T-helper 1 cell treated with Interleukin-12 subunit alpha and Interleukin-12 subunit beta and Interleukin-4 antibody, amounts not matched to agents 30 μg/mL and 1 μg/mL, for 36 hours (primary cell): ENCODE measurements around the gene SH3PXD2A.

ENCODE experiments used
- H3K27ac Mint-ChIP-seq: one replicate; pipeline ENCODE4 v1.8.0; 2021; ENCODE audit warnings: mild to moderate bottlenecking, mixed read lengths
- H3K27me3 Mint-ChIP-seq: one replicate; pipeline ENCODE4 v1.8.0; 2021; ENCODE audit warnings: low read depth, mixed read lengths
- H3K36me3 Mint-ChIP-seq: one replicate; pipeline ENCODE4 v1.8.0; 2021; ENCODE audit warnings: low read depth, mixed read lengths
- H3K4me1 Mint-ChIP-seq: one replicate; pipeline ENCODE4 v1.8.0; 2021; ENCODE audit warnings: low read depth, mixed read lengths
- H3K4me3 Mint-ChIP-seq: one replicate; pipeline ENCODE4 v1.8.0; 2021; ENCODE audit warnings: mild to moderate bottlenecking, moderate library complexity, mixed read lengths
- H3K9me3 Mint-ChIP-seq: one replicate; pipeline ENCODE4 v1.8.0; 2021; ENCODE audit warnings: mixed read lengths

The SH3PXD2A gene

GRCh38 chr10:103708627-103709288 lies 146.6 kb downstream of the SH3PXD2A start:
- peaks cover 9% of the 10 kb centered on the region for H3K4me1 Mint-ChIP-seq
- H3K4me3 Mint-ChIP-seq, result no peak overlapping the region
- H3K27me3 Mint-ChIP-seq, result no peaks in the 10 kb centered on the region

DNA sequence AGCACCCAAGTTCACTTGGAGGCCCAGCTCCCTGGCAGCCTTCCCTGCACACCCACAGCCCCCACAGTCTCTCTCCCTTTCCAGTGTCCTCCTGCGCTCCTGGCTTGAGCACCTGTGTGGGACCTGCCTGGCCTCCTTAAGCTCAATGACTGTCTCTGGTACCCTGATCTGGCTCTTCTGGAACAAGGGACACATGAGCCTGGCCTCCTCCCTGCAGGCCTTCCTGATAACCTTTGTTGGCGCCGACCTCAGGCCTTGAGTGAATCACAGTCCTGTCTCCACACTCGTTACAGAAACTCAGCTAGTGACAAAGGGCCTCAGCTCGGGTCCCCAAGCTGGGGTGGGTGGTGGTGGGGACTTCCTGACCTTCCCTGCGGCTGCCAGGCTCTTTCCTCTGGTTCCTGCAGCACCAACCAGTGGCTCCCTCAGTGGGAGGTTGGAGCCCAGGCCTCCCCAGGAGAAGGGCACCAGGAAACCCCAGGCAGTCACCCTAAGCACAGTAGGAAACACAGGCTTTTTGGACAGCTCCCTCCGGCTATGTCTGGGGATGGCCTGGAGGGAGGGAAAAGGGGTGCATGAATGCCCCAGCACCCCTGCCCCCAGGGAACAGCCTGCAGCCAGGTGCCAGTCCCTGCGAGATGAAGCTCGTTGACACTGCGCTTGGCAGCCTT lies 147.3 kb downstream of the SH3PXD2A start:
- H3K27me3 Mint-ChIP-seq, result no peaks in the 10 kb centered on the region
- peaks cover 8% of the 10 kb centered on the region for H3K4me1 Mint-ChIP-seq
- no peaks in the 10 kb centered on the region for H3K9me3 Mint-ChIP-seq
- no peak overlapping the region for H3K4me3 Mint-ChIP-seq
- H3K36me3 Mint-ChIP-seq, result no peaks in the 10 kb centered on the region
- no peak overlapping the region for H3K27ac Mint-ChIP-seq

More at GRCh38 chr10:103708627-103709288, 146.6 kb downstream of the SH3PXD2A start:
- Mint-ChIP-seq H3K9me3 (no peaks in the 10 kb centered on the region), H3K27ac (no peak overlapping the region), H3K36me3 (no peaks in the 10 kb centered on the region)

DNA sequence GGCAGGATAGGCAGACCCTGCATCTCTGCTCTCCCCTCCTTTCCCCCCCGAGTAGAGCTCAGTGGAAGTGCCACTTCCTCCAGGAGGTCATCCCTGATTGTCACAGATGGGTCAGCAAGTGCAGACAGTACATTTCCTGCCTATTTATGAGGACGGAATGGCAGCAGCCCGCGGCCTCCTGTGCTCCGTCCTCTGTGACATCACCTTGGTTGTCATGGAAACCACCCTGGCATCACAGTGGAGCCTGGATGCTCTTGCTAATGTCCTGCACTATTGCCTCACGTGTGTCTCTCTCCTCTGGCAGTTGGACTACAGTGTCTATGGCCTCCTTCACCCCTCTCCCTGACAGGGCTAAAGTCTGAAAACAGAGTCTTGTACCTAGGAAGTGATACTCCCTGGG lies 148.6 kb downstream of the SH3PXD2A start:
- no peak overlapping the region for H3K4me3 Mint-ChIP-seq
- H3K4me1 Mint-ChIP-seq, result peaks cover 4% of the 10 kb centered on the region
- no peak overlapping the region for H3K27ac Mint-ChIP-seq
- H3K9me3 Mint-ChIP-seq, result no peaks in the 10 kb centered on the region
- H3K36me3 Mint-ChIP-seq, result no peaks in the 10 kb centered on the region
- no peaks in the 10 kb centered on the region for H3K27me3 Mint-ChIP-seq

DNA sequence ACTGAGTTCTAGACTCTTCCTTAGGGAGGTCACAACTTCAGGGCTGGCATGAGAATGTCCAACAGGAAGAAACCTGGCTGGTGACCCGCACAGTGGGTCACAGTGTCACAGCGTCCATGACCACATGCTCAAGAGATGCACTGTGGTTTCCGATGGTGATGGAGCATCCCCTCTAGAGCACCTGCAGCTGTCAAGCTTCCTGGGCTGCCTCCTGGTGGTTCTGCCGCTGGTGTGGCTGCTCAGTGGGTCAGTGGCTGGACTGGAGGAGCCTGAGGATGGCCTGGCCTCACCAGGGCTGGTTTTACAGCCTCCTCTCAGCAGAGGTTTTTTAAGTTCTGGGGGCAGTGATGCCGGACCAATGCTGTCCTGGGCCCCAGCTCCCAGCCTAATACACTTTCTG lies 149.3 kb downstream of the SH3PXD2A start:
- Mint-ChIP-seq H3K4me1 (peaks cover 4% of the 10 kb centered on the region), H3K27ac (no peak overlapping the region), H3K9me3 (no peaks in the 10 kb centered on the region), H3K4me3 (no peak overlapping the region), H3K36me3 (no peaks in the 10 kb centered on the region), H3K27me3 (no peaks in the 10 kb centered on the region)

- H3K9me3 Mint-ChIP-seq, result no peaks in the 10 kb centered on the region
- H3K27me3 Mint-ChIP-seq, result no peaks in the 10 kb centered on the region
- H3K4me1 Mint-ChIP-seq, result peaks cover 4% of the 10 kb centered on the region
- H3K27ac Mint-ChIP-seq, result no peak overlapping the region
- no peaks in the 10 kb centered on the region for H3K36me3 Mint-ChIP-seq
- H3K4me3 Mint-ChIP-seq, result no peak overlapping the region
These were observed 151.1 kb downstream of the SH3PXD2A start for GRCh38 chr10:103703941-103704919.

- no peaks in the 10 kb centered on the region for H3K9me3 Mint-ChIP-seq
- no peaks in the 10 kb centered on the region for H3K27me3 Mint-ChIP-seq
- peaks cover 6% of the 10 kb centered on the region for H3K4me1 Mint-ChIP-seq
- H3K27ac Mint-ChIP-seq, result no peak overlapping the region
- H3K4me3 Mint-ChIP-seq, result no peak overlapping the region
- no peaks in the 10 kb centered on the region for H3K36me3 Mint-ChIP-seq
These were observed 153.8 kb downstream of the SH3PXD2A start for GRCh38 chr10:103701380-103702222.

GRCh38 chr10:103700436-103700715 lies 155.0 kb downstream of the SH3PXD2A start:
- Mint-ChIP-seq H3K4me1 (peaks cover 17% of the 10 kb centered on the region), H3K27me3 (no peaks in the 10 kb centered on the region), H3K9me3 (no peaks in the 10 kb centered on the region), H3K4me3 (no peak overlapping the region), H3K36me3 (no peaks in the 10 kb centered on the region), H3K27ac (no peak overlapping the region)

- Mint-ChIP-seq H3K27ac (no peak overlapping the region), H3K4me3 (no peak overlapping the region), H3K9me3 (no peaks in the 10 kb centered on the region), H3K4me1 (peaks cover 17% of the 10 kb centered on the region), H3K27me3 (no peaks in the 10 kb centered on the region), H3K36me3 (no peaks in the 10 kb centered on the region)
These were observed 155.6 kb downstream of the SH3PXD2A start for GRCh38 chr10:103699611-103700435.

- H3K27me3 Mint-ChIP-seq, result no peaks in the 10 kb centered on the region
These were observed 157.1 kb downstream of the SH3PXD2A start for GRCh38 chr10:103698266-103698665.

DNA sequence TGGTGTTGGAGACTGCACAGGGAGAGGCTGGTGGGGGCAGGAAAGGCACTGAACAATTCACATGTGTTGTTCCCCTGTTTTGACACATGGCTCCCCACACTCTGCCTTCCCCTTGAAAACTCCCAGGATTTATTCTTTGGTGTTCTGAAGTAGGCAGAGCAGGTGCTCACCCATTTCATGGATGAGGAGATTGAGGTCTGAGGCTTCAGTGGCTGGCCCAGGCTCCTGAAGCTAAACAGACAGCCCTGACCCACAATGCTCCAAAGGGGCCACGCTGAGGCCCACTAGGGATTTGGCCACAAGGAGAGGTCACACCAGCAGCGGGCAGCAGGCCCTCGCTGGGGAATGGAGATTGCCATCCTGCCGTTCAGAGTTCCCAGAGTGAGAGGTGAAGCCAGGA lies 157.6 kb downstream of the SH3PXD2A start:
- no peak overlapping the region for H3K4me3 Mint-ChIP-seq
- peak overlapping the region; percentile 31 for H3K27ac Mint-ChIP-seq
- H3K27me3 Mint-ChIP-seq, result no peaks in the 10 kb centered on the region
- H3K9me3 Mint-ChIP-seq, result no peaks in the 10 kb centered on the region
- H3K36me3 Mint-ChIP-seq, result no peaks in the 10 kb centered on the region
- peaks cover 23% of the 10 kb centered on the region for H3K4me1 Mint-ChIP-seq

More at GRCh38 chr10:103698266-103698665, 157.1 kb downstream of the SH3PXD2A start:
- Mint-ChIP-seq H3K4me3 (no peak overlapping the region), H3K4me1 (peaks cover 23% of the 10 kb centered on the region), H3K27ac (no peak overlapping the region), H3K36me3 (no peaks in the 10 kb centered on the region), H3K9me3 (no peaks in the 10 kb centered on the region)

- Mint-ChIP-seq H3K9me3 (no peaks in the 10 kb centered on the region), H3K4me1 (peaks cover 28% of the 10 kb centered on the region), H3K27me3 (no peaks in the 10 kb centered on the region), H3K27ac (peak overlapping the region; percentile 91), H3K4me3 (peak overlapping the region; percentile 69), H3K36me3 (no peaks in the 10 kb centered on the region)
These were observed 158.8 kb downstream of the SH3PXD2A start for GRCh38 chr10:103696411-103697145.

GRCh38 chr10:103696094-103696410 lies 159.3 kb downstream of the SH3PXD2A start:
- Mint-ChIP-seq H3K27ac (peak overlapping the region; percentile 91), H3K36me3 (no peaks in the 10 kb centered on the region), H3K9me3 (no peaks in the 10 kb centered on the region), H3K27me3 (no peaks in the 10 kb centered on the region), H3K4me1 (peaks cover 30% of the 10 kb centered on the region), H3K4me3 (no peak overlapping the region)

- Mint-ChIP-seq H3K36me3 (no peaks in the 10 kb centered on the region), H3K27me3 (no peaks in the 10 kb centered on the region), H3K9me3 (no peaks in the 10 kb centered on the region), H3K4me3 (no peak overlapping the region), H3K4me1 (peaks cover 33% of the 10 kb centered on the region), H3K27ac (no peak overlapping the region)
These were observed 159.8 kb downstream of the SH3PXD2A start for GRCh38 chr10:103695584-103696005.
